Trophoblast cell (in vitro differentiated cells and primary cell): ENCODE measurements around the gene CHN2.

ENCODE experiments used
- DNase-seq, 2 donors: peaks; one replicate each; pipeline ENCODE4 v3.0.0-alpha.2; 2016
- H2AFZ ChIP-seq: 2 replicates; pipeline ENCODE4 v1.6.1; 2013; ENCODE audit warnings: low read length, moderate library complexity, mild to moderate bottlenecking; ENCODE audit not compliant: insufficient read depth, poor library complexity
- H2AK5ac ChIP-seq: 2 replicates; pipeline ENCODE4 v1.6.1; 2013; ENCODE audit warnings: mild to moderate bottlenecking, low read length
- H2BK120ac ChIP-seq: 2 replicates; pipeline ENCODE4 v1.6.1; 2013; ENCODE audit warnings: low read length, mild to moderate bottlenecking, moderate library complexity; ENCODE audit not compliant: insufficient read depth, poor library complexity
- H2BK12ac ChIP-seq: 2 replicates; pipeline ENCODE4 v1.6.1; 2013; ENCODE audit warnings: mild to moderate bottlenecking, low read length, moderate library complexity
- H2BK5ac ChIP-seq: 2 replicates; pipeline ENCODE4 v1.6.1; 2013; ENCODE audit warnings: low read length, low read depth, moderate library complexity, mild to moderate bottlenecking; ENCODE audit not compliant: poor library complexity
- H3K14ac ChIP-seq: 2 replicates; pipeline ENCODE4 v1.6.1; 2013; ENCODE audit warnings: mild to moderate bottlenecking, low read length
- H3K18ac ChIP-seq: 2 replicates; pipeline ENCODE4 v1.6.1; 2013; ENCODE audit warnings: mild to moderate bottlenecking, low read length
- H3K23ac ChIP-seq: 2 replicates; pipeline ENCODE4 v1.6.1; 2013; ENCODE audit warnings: low read length
- H3K27ac ChIP-seq: 2 replicates; pipeline ENCODE4 v1.5.1; 2013; ENCODE audit warnings: low read depth, mild to moderate bottlenecking, inconsistent platforms, low read length, moderate library complexity
- H3K27me3 ChIP-seq: 2 replicates; pipeline ENCODE4 v1.6.1; 2013; ENCODE audit warnings: inconsistent platforms, mild to moderate bottlenecking, low read length, moderate library complexity; ENCODE audit not compliant: insufficient read depth
- H3K36me3 ChIP-seq, 2 experiments: 1 replicate in 1 of 2; 2 replicates in 1 of 2; pipeline ENCODE4 v1.6.1; 2013; ENCODE audit warnings: low read length in 2 of 2, mild to moderate bottlenecking in 2 of 2, moderate library complexity in 1 of 2; ENCODE audit not compliant: insufficient read depth in 2 of 2, control insufficient read depth in 1 of 2
- H3K4ac ChIP-seq: 2 replicates; pipeline ENCODE4 v1.6.1; 2013; ENCODE audit warnings: low read depth, mild to moderate bottlenecking, low read length, moderate library complexity
- H3K4me1 ChIP-seq, 2 experiments: 1 replicate in 1 of 2; 2 replicates in 1 of 2; pipeline ENCODE4 v1.6.1; 2013; ENCODE audit warnings: low read length in 2 of 2, mild to moderate bottlenecking in 2 of 2, moderate library complexity in 1 of 2; ENCODE audit not compliant: insufficient read depth in 2 of 2, control insufficient read depth in 1 of 2
- H3K4me2 ChIP-seq: 2 replicates; pipeline ENCODE4 v1.6.1; 2013; ENCODE audit warnings: inconsistent platforms, mild to moderate bottlenecking, low read length, moderate library complexity
- H3K4me3 ChIP-seq: 2 replicates; pipeline ENCODE4 v1.5.1; 2013; ENCODE audit warnings: mild to moderate bottlenecking, low read depth, low read length, inconsistent platforms
- H3K79me1 ChIP-seq: one replicate; pipeline ENCODE4 v1.6.1; 2013; ENCODE audit warnings: low read length
- H3K79me2 ChIP-seq: 2 replicates; pipeline ENCODE4 v1.6.1; 2013; ENCODE audit warnings: low read length, mild to moderate bottlenecking; ENCODE audit not compliant: control insufficient read depth, insufficient read depth, poor library complexity
- H3K9ac ChIP-seq: 2 replicates; pipeline ENCODE4 v1.6.1; 2013; ENCODE audit warnings: mild to moderate bottlenecking, low read length
- H3K9me3 ChIP-seq: 2 replicates; pipeline ENCODE4 v1.6.1; 2013; ENCODE audit warnings: low read depth, mild to moderate bottlenecking, control low read depth, inconsistent platforms, low read length; ENCODE audit not compliant: insufficient read depth
- H4K12ac ChIP-seq: 2 replicates; pipeline ENCODE4 v1.6.1; 2013; ENCODE audit warnings: low read depth, mild to moderate bottlenecking, low read length, moderate library complexity
- H4K8ac ChIP-seq: 2 replicates; pipeline ENCODE4 v1.6.1; 2013; ENCODE audit warnings: low read depth, mild to moderate bottlenecking, low read length, moderate library complexity
- H4K91ac ChIP-seq: one replicate; pipeline ENCODE4 v1.6.1; 2013; ENCODE audit warnings: low read depth, mild to moderate bottlenecking, low read length, moderate library complexity
- whole genome bisulfite sequencing: extraction: QIAGEN DNeasy Blood & Tissue Kit; methylation state at CpG from one replicate; pipeline ENCODE4 v1.1.7; 2013; ENCODE audit warnings: missing lambda C conversion rate; ENCODE audit not compliant: insufficient read length, insufficient coverage; ENCODE audit errors: extremely low coverage; 5-methylcytosine and 5-hydroxymethylcytosine counted together

The CHN2 gene

DNA sequence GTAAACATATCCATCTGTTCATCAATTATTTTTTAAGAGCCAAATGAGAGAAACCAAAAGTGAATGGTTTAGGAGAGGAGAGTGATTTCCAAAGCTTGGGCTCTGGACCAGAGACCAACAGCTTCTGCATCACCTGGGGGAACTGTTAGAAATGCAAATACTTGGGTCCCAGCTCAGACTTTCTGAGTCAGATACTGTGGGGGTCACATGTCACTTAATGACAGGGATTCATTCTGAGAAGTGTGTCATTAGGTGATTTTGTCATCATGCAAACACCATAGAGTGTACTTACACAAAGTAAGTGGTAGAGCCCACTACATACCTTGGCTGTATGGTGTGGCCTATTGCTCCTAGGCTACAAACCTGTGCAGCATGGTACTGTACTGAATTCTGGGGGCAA, 240.6 kb downstream of the CHN2 start:
- no peak overlapping the region for H3K4me2 ChIP-seq
- H2AFZ ChIP-seq, result no peak overlapping the region
- H3K27me3 ChIP-seq, result no peaks in the 10 kb centered on the region
- H3K4me1 ChIP-seq, result peaks cover 0 to 3% of the 10 kb centered on the region in 2 experiments
- no peak overlapping the region for H3K23ac ChIP-seq
- H3K27ac ChIP-seq, result no peak overlapping the region
- H3K79me1 ChIP-seq, result no peaks in the 10 kb centered on the region
- no peak overlapping the region for H2BK120ac ChIP-seq
- no peak overlapping the region for H3K18ac ChIP-seq
- H4K8ac ChIP-seq, result no peak overlapping the region
- no peak overlapping the region for H3K9ac ChIP-seq
- DNase-seq, result no peak
- no peak overlapping the region for H2AK5ac ChIP-seq
- peaks cover 0 to 5% of the 10 kb centered on the region in 2 experiments for H3K36me3 ChIP-seq
- no peak overlapping the region for H4K12ac ChIP-seq
- no peak overlapping the region for H4K91ac ChIP-seq
- H3K14ac ChIP-seq, result no peak overlapping the region
- H3K79me2 ChIP-seq, result no peaks in the 10 kb centered on the region
- no peak overlapping the region for H2BK5ac ChIP-seq
- no peaks in the 10 kb centered on the region for H3K9me3 ChIP-seq
- no peak overlapping the region for H2BK12ac ChIP-seq
- no peak overlapping the region for H3K4me3 ChIP-seq
- H3K4ac ChIP-seq, result no peak overlapping the region

DNA sequence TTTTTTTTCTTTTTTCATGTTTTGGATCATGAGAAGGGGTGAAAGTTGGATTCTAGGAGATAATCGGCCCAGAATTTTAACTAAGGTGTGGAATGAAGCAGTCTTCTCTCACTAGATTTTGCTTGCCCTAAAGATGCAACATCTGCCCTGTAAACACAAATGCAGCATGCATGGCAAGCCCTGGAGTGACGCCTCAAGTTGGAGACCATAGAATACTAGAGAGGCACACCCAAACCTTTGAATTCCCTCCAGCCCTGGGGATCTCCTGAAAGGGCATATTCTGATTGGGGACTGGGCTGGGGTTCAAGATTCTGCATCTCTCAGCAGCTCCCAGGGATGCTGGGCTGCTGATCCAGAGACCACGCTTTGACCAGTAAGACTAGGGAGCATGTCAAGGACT, 241.3 kb downstream of the CHN2 start:
- no peak overlapping the region for H2AK5ac ChIP-seq
- no peak overlapping the region for H3K4ac ChIP-seq
- H3K36me3 ChIP-seq, result peaks cover 0 to 5% of the 10 kb centered on the region in 2 experiments
- H2BK5ac ChIP-seq, result no peak overlapping the region
- no peaks in the 10 kb centered on the region for H3K79me1 ChIP-seq
- H2BK12ac ChIP-seq, result no peak overlapping the region
- H3K14ac ChIP-seq, result no peak overlapping the region
- H3K79me2 ChIP-seq, result no peaks in the 10 kb centered on the region
- H3K4me1 ChIP-seq, result peaks cover 0 to 3% of the 10 kb centered on the region in 2 experiments
- no peak overlapping the region for H2BK120ac ChIP-seq
- H3K9ac ChIP-seq, result no peak overlapping the region
- H2AFZ ChIP-seq, result no peak overlapping the region
- no peak overlapping the region for H3K4me2 ChIP-seq
- no peak overlapping the region for H3K23ac ChIP-seq
- H4K91ac ChIP-seq, result no peak overlapping the region
- no CpG with 5 or more reads among the region's 3 CpGs for WGBS
- H3K9me3 ChIP-seq, result no peaks in the 10 kb centered on the region
- H3K27ac ChIP-seq, result no peak overlapping the region
- H4K8ac ChIP-seq, result no peak overlapping the region
- no peak overlapping the region for H3K18ac ChIP-seq
- no peak overlapping the region for H4K12ac ChIP-seq
- H3K27me3 ChIP-seq, result no peaks in the 10 kb centered on the region
- H3K4me3 ChIP-seq, result no peak overlapping the region
- no peak for DNase-seq

DNA sequence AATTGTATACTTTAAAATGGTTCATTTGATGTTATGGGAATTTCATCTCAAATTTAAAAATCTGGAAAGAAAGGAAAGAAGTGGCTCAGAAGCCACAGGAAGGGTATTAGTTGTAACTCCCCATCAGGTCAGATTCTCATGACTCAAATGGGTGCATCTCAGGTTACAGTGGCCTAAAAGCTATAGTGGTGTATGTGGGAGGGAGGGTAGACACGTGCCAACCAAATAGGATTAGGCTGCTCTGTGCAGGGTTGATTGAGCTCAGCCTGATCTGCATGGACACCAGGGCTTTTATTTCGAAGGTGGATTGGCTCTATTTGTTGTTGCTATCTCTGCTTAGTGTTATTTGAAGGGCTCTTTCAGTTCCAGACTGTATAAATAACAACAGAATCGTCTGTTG, 247.6 kb downstream of the CHN2 start:
- peaks cover 1% of the 10 kb centered on the region for H3K79me2 ChIP-seq
- H2BK120ac ChIP-seq, result no peak overlapping the region
- peaks cover 0 to 3% of the 10 kb centered on the region in 2 experiments for H3K36me3 ChIP-seq
- H3K23ac ChIP-seq, result no peak overlapping the region
- no peak overlapping the region for H4K8ac ChIP-seq
- no peak overlapping the region for H3K4ac ChIP-seq
- H2BK12ac ChIP-seq, result no peak overlapping the region
- H3K27ac ChIP-seq, result no peak overlapping the region
- H3K18ac ChIP-seq, result no peak overlapping the region
- DNase-seq, result no peak
- H3K4me2 ChIP-seq, result no peak overlapping the region
- H3K14ac ChIP-seq, result no peak overlapping the region
- H3K9me3 ChIP-seq, result no peaks in the 10 kb centered on the region
- H4K12ac ChIP-seq, result no peak overlapping the region
- no peak overlapping the region for H4K91ac ChIP-seq
- H2AK5ac ChIP-seq, result no peak overlapping the region
- WGBS, result no CpG with 5 or more reads among the region's 3 CpGs
- H2AFZ ChIP-seq, result no peak overlapping the region
- H3K4me3 ChIP-seq, result no peak overlapping the region
- no peak overlapping the region for H2BK5ac ChIP-seq
- no peaks in the 10 kb centered on the region for H3K79me1 ChIP-seq
- no peaks in the 10 kb centered on the region for H3K27me3 ChIP-seq
- H3K9ac ChIP-seq, result no peak overlapping the region
- peaks cover 0 to 6% of the 10 kb centered on the region in 2 experiments for H3K4me1 ChIP-seq

GRCh38 chr7:29443552-29443951, 249.0 kb downstream of the CHN2 start:
- Histone ChIP-seq H2BK5ac (no peak overlapping the region), H2AK5ac (no peak overlapping the region), H3K79me1 (no peaks in the 10 kb centered on the region), H4K8ac (no peak overlapping the region), H2AFZ (no peak overlapping the region), H3K4me1 (peaks cover 0 to 6% of the 10 kb centered on the region in 2 experiments), H3K23ac (no peak overlapping the region), H3K4me3 (no peak overlapping the region), H3K79me2 (peaks cover 1% of the 10 kb centered on the region), H3K27me3 (no peaks in the 10 kb centered on the region), H3K4ac (no peak overlapping the region), H3K14ac (no peak overlapping the region), H3K36me3 (peaks cover 0 to 3% of the 10 kb centered on the region in 2 experiments), H3K9me3 (no peaks in the 10 kb centered on the region), H2BK12ac (no peak overlapping the region), H4K91ac (no peak overlapping the region), H3K4me2 (no peak overlapping the region), H3K9ac (no peak overlapping the region), H3K27ac (no peak overlapping the region), H3K18ac (no peak overlapping the region), H2BK120ac (no peak overlapping the region), H4K12ac (no peak overlapping the region)
- no CpG with 5 or more reads among the region's 1 CpG for WGBS
- no peak for DNase-seq
